Esophagus muscularis mucosa (tissue), 4 donors: ENCODE data around the gene GID4.

Experiments
- CTCF ChIP-seq, 3 experiments: fragments of 200-600 bp in 2 of 3; fragments of 450-650 bp in 1 of 3; sonication (generic) in 2 of 3; IDR thresholded peaks; one replicate each; pipeline ENCODE4 v1.5.1; 2017 to 2019; ENCODE audit warnings: antibody characterized with exemption in 3 of 3, mild to moderate bottlenecking in 2 of 3, moderate library complexity in 1 of 3
- EP300 ChIP-seq: sonication (generic); formaldehyde crosslinking; IDR thresholded peaks from one replicate; pipeline ENCODE4 v1.6.1; 2017; ENCODE audit warnings: antibody characterized with exemption
- POLR2A ChIP-seq: fragments of 450-650 bp; IDR thresholded peaks from one replicate; pipeline ENCODE4 v1.6.1; 2017; ENCODE audit warnings: antibody characterized with exemption, moderate library complexity, mild to moderate bottlenecking, low read depth

- TF ChIP-seq CTCF (IDR thresholded peaks at IDR 0.05) (no peak), POLR2A (no peak), EP300 (no peak)
These were observed 32.5 kb upstream of the GID4 start for GRCh38 chr17:18006495-18007239.
